ENCODE results near the gene MAGI2. TPM values are rescaled to one million over a fixed set of nuclear protein-coding genes. Genes with fewer than 3 reads are reported as not detected.

MAGI2 gene
- polyA plus RNA-seq, 3 donors: 0.03 to 0.11 TPM; not detected in 1

- no peak overlapping the region for H3K27ac Mint-ChIP-seq
- H4K20me1 ChIP-seq (ENCODE audit: insufficient read depth, low read length): no peaks in the 10 kb centered on the region
- no peaks in the 10 kb centered on the region for H3K36me3 ChIP-seq (replicated peaks in 1 of 2; ENCODE audit: control insufficient read depth in 1 of 2, insufficient read depth in 2 of 2, low read length in 2 of 2)
- 87% methylated on average over 3 of the region's 5 CpGs for WGBS (ENCODE audit: insufficient coverage)
- intact Hi-C loops (cut with micrococcal nuclease): no loop called here
- no peak overlapping the region for H3K4me3 Mint-ChIP-seq
- DNase-seq: no peak
- H3K4me2 ChIP-seq (replicated peaks; ENCODE audit: extremely low read depth, low read length, poor library complexity, severe bottlenecking): no peak overlapping the region
- H3K4me1 Mint-ChIP-seq: no peaks in the 10 kb centered on the region
- no peak overlapping the region for H3K9ac ChIP-seq (ENCODE audit: insufficient read depth, low read length, poor library complexity, severe bottlenecking)
- no peaks in the 10 kb centered on the region for H3K9me3 ChIP-seq (replicated peaks in 1 of 2; ENCODE audit: control insufficient read depth in 1 of 2, insufficient read depth in 1 of 2, low read length in 2 of 2)
- no peaks in the 10 kb centered on the region for H3K4me1 ChIP-seq (ENCODE audit: control insufficient read depth in 1 of 2, insufficient read depth in 2 of 2, low read length in 2 of 2)
- H3K79me2 ChIP-seq (ENCODE audit: insufficient read depth, low read length): no peaks in the 10 kb centered on the region
- H3K27ac ChIP-seq (ENCODE audit: low read depth in 1 of 2, low read length in 2 of 2): no peak overlapping the region
- no peak overlapping the region for H3K4me3 ChIP-seq (replicated peaks in 1 of 3; ENCODE audit: low read depth in 2 of 3, low read length in 3 of 3)
- no peak overlapping the region for H2AFZ ChIP-seq (ENCODE audit: insufficient read depth, low read depth, low read length, poor library complexity, severe bottlenecking)
- peaks cover 0 to 5% (median 0%) of the 10 kb centered on the region in 7 donors for H3K9me3 Mint-ChIP-seq
- H3K36me3 Mint-ChIP-seq: no peaks in the 10 kb centered on the region
- TF ChIP-seq CTCF (IDR thresholded peaks at IDR 0.05): no peak
- peaks cover 0 to 3% (median 0%) of the 10 kb centered on the region in 3 donors for H3K27me3 Mint-ChIP-seq (ENCODE audit: low read depth in 3 of 3)
- no peaks in the 10 kb centered on the region for H3K27me3 ChIP-seq (ENCODE audit: control insufficient read depth in 2 of 2, insufficient read depth in 2 of 2, low read length in 2 of 2)
Measured at GRCh38 chr7:78165454-78165853, 1288.0 kb downstream of the MAGI2 start.

- no peak overlapping the region for H3K4me3 ChIP-seq (replicated peaks in 1 of 3; ENCODE audit: low read depth in 2 of 3, low read length in 3 of 3)
- H3K27me3 ChIP-seq (ENCODE audit: control insufficient read depth in 2 of 2, insufficient read depth in 2 of 2, low read length in 2 of 2): no peaks in the 10 kb centered on the region
- no peak overlapping the region for H3K9ac ChIP-seq (ENCODE audit: insufficient read depth, low read length, poor library complexity, severe bottlenecking)
- H3K4me3 Mint-ChIP-seq: no peak overlapping the region
- H3K9me3 Mint-ChIP-seq: peaks cover 0 to 5% (median 2%) of the 10 kb centered on the region in 7 donors
- H3K4me1 Mint-ChIP-seq: no peaks in the 10 kb centered on the region
- H3K4me2 ChIP-seq (replicated peaks; ENCODE audit: extremely low read depth, low read length, poor library complexity, severe bottlenecking): no peak overlapping the region
- H3K4me1 ChIP-seq (ENCODE audit: control insufficient read depth in 1 of 2, insufficient read depth in 2 of 2, low read length in 2 of 2): no peaks in the 10 kb centered on the region
- H3K27ac ChIP-seq (ENCODE audit: low read depth in 1 of 2, low read length in 2 of 2): no peak overlapping the region
- H2AFZ ChIP-seq (ENCODE audit: insufficient read depth, low read depth, low read length, poor library complexity, severe bottlenecking): no peak overlapping the region
- no peaks in the 10 kb centered on the region for H3K9me3 ChIP-seq (replicated peaks in 1 of 2; ENCODE audit: control insufficient read depth in 1 of 2, insufficient read depth in 1 of 2, low read length in 2 of 2)
- TF ChIP-seq CTCF (IDR thresholded peaks at IDR 0.05): no peak
- no peak overlapping the region for H3K27ac Mint-ChIP-seq
- intact Hi-C loops (cut with micrococcal nuclease): no loop called here
- WGBS (ENCODE audit: insufficient coverage): no CpG with 5 or more reads among the region's 1 CpG
- H3K36me3 ChIP-seq (replicated peaks in 1 of 2; ENCODE audit: control insufficient read depth in 1 of 2, insufficient read depth in 2 of 2, low read length in 2 of 2): no peaks in the 10 kb centered on the region
- no peaks in the 10 kb centered on the region for H3K79me2 ChIP-seq (ENCODE audit: insufficient read depth, low read length)
- H3K36me3 Mint-ChIP-seq: no peaks in the 10 kb centered on the region
- H4K20me1 ChIP-seq (ENCODE audit: insufficient read depth, low read length): no peaks in the 10 kb centered on the region
- DNase-seq: no peak
- H3K27me3 Mint-ChIP-seq (ENCODE audit: low read depth in 3 of 3): peaks cover 0 to 3% (median 0%) of the 10 kb centered on the region in 3 donors
Measured at GRCh38 chr7:78164459-78164858, 1289.0 kb downstream of the MAGI2 start.

Measured in CD14-positive monocyte (primary cell).